GM12873 (cell line): ENCODE results near the gene PRSS33.

ENCODE experiments used
- TF ChIP-seq, protein P1 (sequence below): IDR thresholded peaks from 2 replicates; pipeline ENCODE4 v1.5.1; 2012; ENCODE audit warnings: low read depth, mild to moderate bottlenecking, moderate library complexity, low read length, control low read depth; ENCODE audit not compliant: insufficient read depth; ENCODE audit errors: missing control alignments

Gene PRSS33

DNA sequence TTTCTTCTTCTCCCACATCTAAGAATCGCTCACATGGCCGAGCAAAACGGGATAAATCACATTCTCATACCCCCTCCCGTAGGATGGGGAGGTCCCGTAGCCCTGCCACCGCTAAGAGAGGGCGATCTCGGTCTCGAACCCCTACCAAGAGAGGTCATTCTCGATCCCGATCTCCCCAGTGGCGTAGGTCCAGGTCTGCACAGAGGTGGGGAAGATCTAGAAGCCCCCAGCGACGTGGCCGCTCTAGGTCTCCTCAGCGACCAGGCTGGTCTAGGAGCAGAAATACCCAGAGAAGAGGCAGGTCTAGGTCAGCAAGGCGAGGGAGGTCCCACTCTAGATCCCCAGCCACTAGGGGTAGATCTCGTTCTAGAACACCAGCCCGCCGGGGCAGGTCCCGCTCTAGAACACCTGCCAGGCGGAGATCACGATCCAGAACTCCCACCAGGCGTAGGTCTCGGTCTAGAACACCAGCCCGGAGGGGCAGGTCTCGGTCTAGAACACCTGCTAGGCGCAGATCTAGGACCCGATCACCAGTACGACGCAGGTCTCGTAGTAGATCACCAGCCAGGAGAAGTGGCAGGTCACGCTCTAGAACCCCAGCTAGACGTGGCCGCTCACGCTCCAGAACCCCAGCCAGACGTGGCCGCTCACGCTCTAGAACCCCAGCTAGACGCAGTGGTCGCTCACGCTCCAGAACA is 25.3 kb downstream of the PRSS33 start:
- TF ChIP-seq, protein P1, sequence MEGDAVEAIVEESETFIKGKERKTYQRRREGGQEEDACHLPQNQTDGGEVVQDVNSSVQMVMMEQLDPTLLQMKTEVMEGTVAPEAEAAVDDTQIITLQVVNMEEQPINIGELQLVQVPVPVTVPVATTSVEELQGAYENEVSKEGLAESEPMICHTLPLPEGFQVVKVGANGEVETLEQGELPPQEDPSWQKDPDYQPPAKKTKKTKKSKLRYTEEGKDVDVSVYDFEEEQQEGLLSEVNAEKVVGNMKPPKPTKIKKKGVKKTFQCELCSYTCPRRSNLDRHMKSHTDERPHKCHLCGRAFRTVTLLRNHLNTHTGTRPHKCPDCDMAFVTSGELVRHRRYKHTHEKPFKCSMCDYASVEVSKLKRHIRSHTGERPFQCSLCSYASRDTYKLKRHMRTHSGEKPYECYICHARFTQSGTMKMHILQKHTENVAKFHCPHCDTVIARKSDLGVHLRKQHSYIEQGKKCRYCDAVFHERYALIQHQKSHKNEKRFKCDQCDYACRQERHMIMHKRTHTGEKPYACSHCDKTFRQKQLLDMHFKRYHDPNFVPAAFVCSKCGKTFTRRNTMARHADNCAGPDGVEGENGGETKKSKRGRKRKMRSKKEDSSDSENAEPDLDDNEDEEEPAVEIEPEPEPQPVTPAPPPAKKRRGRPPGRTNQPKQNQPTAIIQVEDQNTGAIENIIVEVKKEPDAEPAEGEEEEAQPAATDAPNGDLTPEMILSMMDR: no peak

DNA sequence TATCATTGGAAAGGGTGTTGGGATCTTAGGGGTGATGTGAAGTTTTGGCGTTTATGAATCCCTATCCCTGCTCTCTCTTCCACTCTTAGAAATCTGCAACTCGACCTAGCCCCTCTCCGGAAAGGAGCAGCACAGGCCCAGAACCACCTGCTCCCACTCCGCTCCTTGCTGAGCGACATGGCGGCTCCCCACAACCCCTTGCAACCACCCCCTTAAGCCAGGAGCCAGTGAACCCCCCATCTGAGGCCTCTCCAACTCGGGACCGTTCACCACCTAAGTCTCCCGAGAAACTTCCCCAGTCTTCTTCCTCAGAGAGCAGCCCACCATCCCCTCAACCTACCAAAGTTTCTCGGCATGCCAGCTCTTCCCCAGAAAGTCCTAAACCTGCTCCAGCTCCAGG is 25.9 kb downstream of the PRSS33 start:
- TF ChIP-seq, protein P1: no peak

- TF ChIP-seq, protein P1: no peak
These were observed 30.0 kb downstream of the PRSS33 start for GRCh38 chr16:2757344-2757743.

- TF ChIP-seq, protein P1: no peak
These were observed 30.9 kb downstream of the PRSS33 start for GRCh38 chr16:2756288-2757015.

DNA sequence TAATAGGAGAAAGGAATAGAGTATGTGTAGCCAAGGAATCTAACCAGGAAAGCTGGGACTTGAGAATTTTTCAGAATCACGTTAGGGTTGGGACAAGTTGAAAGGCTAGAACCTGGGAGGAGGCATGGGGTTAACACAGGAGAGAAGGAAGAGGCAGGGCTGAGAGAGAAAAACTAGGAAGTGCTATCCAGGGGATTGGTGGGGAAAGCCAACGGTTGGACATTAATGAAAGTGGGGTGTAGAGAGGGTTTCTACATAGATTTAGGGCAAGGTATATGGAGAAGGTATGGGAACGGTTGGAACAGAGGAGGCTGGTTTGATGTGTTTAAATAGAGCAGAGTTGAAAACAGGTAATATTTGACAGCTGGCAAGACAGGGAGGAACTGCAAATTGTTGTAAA is 32.2 kb downstream of the PRSS33 start:
- TF ChIP-seq, protein P1: no peak

GRCh38 chr16:2753733-2754020 is 33.7 kb downstream of the PRSS33 start:
- TF ChIP-seq, protein P1: no peak

DNA sequence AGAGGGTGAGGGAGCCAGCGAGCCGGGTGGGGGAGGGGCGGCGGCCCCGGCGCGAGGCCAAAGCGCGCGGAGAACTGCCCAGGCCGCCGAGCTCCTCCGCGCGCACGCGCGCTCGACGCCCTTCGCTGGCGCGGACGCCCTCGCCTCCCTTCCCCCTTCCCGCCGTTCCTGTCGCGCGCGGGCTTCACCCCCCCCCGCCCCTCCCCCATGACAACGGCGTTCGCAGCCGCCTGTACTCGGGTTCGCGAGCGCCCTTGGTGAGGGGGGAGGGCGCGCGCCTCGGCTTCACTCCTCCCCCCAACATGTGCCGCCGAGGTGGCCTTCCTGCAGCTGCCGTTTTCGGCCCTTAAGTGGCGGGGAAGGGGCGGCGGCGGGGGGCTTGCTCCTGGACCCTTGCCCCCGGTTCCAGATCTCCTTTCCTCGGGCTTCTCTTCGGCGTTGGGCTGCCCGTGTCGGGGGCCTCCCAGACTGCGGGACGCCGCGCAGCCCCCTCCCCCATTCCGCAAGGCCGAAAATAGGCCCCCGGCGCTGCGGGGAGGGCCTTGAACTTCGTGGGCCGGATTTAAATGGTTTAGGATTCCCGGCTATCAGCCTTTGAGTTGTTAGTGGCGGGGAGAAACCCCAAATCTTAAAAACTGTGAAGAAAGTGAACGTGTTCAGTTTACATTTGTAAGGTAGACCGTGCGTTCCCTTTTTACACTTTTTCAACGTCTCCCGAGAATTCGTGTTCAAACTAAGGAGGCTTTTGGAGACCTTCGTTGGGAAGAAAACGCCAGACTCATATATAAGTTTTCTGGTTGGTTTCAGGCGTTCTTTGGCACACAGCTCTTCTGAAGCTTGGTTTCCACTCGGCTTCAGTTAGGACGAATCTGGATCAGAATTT is 34.3 kb downstream of the PRSS33 start:
- TF ChIP-seq, protein P1: no peak
